HG02943 (cell line): ENCODE measurements around the gene HS3ST3A1.

Experiments used
- ATAC-seq: cut with Tn5 transposase; IDR thresholded peaks from one replicate; pipeline ENCODE4 v1.9.1; 2021; ENCODE audit warnings: mild to moderate bottlenecking, low read depth, moderate library complexity; ENCODE audit not compliant: unreplicated experiment

Gene HS3ST3A1

DNA sequence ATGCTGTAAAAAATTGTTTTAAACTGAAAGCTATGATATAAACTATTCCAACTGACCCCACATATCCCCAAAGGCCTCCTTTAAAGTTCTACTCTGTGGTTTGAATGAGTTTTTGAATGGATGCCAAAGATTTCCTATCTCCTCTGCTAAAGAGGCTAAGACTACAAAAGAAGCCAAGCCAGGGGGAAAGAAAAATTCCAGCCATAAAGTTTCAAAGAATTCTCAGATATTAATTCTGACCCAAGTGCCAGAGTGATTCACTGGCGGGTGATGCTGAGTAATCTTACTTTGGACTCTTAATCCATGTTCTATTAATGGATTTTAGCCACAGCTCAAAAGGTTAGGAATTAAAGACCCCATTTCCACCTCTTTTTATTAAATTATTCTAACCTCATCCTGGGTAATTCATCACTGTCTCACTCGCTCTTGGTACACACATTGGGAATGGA is 60.7 kb downstream of the HS3ST3A1 start:
- no peak for ATAC-seq

DNA sequence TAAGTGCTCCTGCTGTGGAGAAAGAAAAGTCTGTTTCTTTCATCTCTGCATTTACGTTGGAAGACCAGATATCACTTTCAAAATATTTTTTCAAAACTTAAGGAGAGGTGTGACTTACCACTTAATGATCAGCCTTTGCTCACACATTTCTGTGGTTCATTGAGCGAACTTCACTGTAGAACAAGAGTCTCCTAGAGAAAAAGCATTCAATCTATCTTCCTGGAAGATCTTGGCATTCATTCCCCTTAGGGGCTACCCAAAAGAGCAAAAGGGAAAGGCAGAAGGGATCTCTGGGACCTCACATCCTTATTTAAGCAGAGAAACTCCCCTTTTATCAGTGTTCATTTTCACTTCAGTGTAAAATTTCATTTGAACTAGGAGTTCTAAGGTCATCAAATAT is 61.2 kb downstream of the HS3ST3A1 start:
- ATAC-seq = no peak

DNA sequence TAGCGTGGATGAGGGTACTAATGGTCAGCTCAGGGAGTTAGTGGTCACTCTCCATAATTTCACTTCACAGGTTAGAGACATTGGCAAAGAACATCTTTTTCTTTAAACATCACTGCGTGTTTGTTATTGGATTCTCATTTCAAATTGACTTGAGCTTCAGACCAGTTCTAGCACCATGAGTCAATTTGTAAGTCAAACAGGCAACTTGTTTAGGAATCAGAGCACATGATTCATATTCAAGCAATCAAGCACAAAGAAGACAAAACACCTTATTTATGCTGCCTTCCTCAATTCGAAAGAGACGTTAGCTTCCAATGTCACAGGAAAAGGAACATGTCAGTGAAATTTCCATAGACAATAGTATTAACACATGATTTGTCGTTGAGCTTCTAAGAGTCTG is 62.3 kb downstream of the HS3ST3A1 start:
- ATAC-seq = no peak

DNA sequence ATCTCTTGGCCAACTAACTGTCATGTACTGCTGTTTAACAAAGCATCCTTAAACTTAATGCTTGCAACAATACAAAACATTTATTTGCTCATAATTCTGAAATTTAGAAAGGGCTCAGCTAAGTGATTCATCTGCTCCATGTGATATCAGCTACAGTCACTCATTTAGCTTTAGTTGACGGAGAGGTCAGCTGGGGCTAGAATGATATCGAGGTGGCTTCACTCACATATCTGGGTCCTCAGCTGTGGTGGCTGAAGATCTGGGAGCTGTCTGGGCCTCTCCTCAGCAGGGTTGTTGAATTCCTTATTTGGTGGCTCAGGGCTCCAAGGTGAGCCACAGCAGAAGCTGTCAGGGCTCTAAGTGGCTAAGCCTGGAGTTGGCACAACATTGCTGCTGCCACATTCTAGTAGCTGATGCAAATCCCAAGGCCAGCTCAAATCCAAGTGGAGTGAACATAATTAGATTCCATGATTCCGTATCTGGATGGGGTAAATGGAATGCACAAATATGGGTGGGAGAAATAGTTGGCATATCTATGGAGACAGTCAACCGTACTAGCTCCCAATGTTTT is 62.8 kb downstream of the HS3ST3A1 start:
- no peak for ATAC-seq

DNA sequence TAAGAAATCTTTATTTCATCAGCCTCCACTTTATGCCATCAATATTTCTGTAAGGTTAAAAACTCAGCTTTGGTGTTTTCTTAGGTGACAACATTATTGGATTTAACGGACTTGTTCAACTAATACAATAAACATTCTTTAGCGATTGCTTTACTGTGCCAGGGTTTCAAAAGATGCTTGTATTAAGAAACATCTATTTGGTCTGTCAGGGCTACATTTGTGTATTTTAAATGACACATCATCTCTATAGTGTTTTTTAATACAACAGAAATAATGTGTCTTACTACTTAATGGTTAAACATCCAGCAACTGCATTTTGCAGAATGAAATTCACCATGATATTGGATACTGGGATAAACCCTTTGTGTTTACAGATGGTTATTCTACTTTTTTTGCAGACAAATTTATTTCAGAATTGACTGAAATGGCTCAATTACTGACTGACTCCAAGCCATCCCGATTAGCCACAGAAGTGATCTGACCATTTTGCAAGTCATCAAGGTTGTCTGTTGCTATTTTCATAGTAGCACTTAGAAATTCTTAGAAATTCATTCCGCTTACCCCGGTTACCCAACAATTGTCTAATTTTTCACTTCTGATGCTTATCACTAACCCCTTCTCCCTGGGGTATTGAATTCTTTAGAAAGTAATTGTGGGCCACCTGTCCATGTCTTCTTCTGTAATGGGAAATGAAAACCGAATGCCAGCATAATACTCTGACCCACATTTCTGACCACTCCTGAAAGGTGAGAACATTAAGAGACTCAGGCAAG is 63.7 kb downstream of the HS3ST3A1 start:
- no peak for ATAC-seq

DNA sequence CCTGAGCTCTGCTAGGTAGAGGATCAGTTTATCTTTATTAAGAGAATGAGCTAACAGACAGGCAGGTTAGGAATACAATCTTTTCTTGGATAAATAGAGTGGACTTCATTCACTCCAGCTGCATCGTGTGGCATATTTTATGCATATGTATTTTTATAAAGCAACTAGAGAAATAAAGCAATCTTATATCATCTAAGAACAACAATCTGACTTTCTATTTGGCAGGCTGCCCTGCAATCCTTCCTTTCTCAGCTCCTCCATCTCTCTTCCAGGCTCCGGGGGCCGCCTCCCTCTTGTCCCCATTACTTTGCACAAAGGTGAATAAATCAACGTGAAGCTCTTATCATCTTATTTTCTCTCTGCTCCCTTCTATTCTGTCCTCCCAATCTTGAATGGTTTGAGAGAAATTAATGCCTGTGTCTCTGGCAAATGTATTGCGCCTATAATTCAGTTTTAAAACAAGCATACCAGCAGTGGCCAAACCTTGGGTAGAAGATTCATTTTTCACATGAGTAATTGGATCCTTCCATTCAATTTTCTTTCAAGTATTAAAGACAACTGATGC is 64.5 kb downstream of the HS3ST3A1 start:
- no peak for ATAC-seq

DNA sequence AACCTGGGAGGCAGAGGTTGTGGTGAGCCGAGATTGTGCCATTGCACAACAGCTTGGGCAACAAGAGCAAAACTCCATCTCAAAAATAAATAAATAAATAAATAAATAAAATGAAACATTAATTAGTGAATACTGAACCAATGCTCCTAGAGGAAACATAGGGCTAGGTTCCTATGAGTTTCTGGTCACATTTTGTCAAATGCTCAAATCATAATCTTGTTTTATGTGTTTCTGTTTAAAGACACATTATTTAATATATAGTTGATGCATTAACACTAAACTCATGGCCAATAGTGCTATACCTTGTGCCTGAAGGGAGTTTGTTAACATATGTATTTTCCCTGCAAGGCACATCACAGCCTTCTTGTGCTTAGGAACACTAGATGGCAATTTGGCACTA is 66.8 kb downstream of the HS3ST3A1 start:
- ATAC-seq = no peak

DNA sequence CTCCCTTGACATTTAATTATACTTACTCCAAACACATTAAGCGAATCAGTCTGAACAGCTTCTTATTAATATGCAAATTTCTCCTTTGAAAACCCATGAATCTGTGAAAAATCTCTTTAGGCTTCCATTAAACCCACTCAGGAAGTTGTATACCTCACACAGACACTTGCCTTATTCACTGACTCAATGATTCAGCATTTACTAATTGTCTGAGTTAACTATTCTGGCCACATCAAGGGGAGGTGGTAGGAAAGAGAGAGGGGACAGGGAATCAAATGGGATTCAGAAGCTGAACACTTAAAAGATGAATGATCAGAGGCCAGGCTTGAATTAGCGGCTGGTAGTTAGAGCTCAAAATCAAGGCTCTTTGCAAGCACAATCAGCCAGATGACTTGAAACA is 70.0 kb downstream of the HS3ST3A1 start:
- no peak for ATAC-seq

DNA sequence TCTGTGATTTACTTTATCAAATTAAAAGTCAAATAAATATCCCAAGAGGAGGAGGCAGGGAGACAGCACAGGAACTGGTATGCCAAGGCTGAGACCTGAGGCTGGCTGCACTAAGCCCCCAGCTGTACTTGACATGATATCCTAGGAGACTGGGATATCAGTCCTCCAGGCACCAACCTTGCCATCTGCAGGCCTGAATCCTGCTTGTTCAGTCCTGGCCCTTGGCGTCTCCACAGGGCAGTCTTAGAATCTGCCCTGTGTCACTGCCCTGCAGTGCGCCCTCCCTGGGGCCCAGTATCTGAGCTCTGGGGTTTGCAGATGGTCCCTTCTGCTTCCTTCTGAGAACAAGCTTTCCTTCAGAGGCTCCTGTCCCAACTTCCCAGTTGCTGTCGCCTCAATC is 75.9 kb downstream of the HS3ST3A1 start:
- ATAC-seq = no peak

DNA sequence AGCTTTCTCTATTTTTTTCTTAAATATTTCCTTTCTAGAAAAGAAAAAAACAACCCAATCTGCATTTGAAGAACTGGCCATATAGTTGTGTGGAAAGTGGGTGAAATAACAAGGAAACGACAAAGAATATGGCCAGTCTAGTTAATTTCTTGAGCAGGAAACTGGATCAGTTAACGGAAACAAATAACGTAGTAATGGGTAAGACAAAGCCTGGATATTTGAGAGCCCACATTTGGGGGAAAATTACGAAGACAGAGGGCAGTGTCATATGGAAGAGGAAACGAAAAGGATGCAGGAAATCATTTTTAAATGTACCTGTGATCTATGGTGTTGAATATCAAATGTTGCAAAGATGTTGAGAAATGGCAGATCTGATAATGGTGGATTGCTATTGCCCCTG is 78.6 kb downstream of the HS3ST3A1 start:
- no peak for ATAC-seq

DNA sequence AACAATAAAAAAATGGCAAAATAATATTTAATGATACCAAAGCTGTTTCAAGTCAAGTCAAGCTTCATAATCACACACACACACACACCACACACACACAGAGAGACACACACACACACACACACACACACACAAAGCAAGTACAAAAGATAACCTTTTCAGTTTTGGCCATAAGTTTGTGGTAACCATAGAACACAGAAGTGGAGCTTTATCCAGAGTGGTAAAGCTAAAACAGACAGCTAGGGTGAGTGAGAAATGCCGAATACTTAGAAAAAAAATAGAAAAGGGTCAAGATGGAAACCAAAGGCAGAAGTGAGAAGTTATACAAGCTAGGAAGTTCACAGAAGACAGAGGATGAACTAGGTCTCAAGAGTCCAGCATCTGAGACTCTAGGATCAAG is 79.0 kb downstream of the HS3ST3A1 start:
- ATAC-seq = no peak

DNA sequence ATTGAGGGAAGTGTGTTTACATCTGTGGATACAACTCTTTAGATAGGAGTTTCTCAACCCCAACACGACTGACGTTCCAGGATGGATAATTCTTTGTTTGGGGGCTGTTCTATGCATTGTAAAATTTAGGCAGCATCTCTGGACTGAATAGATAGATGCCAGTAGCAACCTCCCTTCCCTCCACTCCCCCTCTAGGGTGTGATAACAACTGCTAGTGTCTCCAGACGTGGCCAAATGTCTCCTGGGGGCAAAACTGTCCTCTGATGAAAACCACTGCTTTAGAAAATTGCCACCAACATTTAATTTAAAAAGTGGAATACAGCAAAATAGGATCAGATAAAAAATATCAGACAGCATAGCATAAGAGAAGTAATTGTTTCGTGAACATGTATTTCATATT is 79.9 kb downstream of the HS3ST3A1 start:
- no peak for ATAC-seq

DNA sequence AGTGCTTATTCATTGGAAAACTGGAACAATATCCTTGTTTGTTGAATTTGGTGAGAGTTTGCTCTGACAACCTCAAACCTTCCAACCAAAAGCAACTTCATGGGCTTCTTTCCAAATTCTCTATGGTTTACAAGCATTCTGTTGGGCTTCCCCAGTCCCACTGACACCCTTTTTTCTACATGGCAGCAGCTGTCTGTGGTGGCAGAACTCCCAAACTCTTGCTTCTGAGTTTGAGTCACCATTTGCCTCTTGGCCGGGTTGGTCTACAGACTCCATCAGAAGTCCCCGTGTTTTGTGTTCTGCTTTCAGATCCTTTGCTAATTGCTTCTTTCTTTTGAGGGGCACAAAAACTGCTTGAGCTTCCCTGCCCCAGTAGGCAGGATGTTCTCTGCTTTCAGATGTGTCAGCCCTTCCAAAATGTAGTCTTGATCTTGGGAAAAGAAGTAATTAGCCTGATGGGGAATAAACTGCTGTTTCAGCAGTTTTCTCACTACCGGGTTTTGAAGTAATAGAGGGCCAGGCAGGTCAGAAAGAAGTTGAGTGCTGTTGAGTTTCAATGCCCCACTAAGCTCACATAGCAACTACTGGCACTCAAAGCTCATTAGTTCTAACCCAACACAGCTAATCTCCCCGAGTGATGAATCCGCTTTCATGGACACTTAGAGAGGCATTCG is 80.7 kb downstream of the HS3ST3A1 start:
- ATAC-seq = no peak

DNA sequence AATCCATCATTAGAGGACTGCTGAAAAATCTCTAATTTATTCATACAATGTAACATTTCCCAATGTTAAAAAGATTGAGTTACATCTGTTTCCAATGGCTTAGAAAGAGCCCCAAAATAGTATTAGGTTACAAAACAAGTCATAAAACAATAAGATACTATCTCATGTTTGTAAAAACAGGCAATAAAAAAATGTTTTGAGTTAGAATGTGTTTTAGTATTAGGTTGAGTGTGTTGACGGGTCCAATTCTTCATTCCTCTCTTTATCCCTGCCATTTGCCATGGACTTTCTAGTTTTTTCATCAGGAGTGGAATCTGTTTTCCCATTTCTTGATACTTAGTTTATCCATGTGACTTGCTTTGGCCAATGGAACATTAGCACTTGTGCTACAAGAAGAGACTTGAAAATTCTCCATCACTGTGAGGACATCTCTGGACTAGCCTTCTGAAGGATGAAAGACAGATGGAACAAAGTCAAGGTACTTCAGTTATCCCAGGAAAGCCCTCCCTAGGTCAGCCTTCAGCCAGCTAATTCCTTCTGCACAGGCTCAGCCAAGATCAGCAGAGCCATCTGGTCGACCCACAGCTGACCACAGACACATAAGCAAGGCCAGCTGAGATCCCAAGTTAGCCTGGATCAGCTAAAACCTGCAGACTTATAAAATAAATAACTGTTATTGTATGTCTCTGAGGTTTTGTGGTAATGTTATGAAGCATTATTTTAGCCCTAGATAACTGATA is 83.3 kb downstream of the HS3ST3A1 start:
- no peak for ATAC-seq

DNA sequence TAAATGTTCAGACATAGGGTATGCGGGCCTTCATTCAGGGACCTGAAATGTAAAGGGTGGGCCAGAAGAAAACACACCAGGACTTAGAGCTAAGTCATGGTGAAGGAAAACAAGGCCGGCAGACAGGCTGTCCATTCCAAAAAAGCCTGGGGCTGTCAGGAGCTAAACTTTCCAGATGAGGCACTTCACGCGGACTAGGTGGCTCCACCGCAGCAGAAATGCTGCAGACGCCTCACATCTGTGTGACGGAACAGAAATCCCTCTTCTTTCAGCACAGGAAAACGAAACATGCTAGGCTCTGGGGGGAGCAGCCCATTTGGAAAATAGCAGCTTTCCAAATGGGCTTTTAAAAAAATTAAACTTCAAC is 88.7 kb downstream of the HS3ST3A1 start:
- no peak for ATAC-seq

DNA sequence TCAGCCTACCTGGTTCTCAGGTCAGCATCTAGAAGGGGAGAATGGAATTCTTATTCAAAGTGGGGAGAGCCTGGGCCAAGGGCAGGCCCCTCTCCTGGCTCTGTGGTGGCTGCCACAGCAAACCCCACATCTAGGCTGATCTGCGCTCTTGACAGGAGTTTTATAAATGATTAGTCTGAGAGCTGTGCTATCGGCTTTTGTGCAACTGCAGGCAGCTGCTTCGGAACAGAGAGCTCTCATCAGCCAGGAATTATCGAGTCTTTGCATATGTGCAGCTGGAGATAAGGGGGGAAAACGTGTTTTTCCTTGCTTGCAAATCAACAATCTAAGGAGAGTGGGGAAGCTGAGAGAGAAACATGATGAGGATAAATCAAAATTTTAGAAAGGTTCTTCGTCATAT is 91.7 kb downstream of the HS3ST3A1 start:
- no peak for ATAC-seq

DNA sequence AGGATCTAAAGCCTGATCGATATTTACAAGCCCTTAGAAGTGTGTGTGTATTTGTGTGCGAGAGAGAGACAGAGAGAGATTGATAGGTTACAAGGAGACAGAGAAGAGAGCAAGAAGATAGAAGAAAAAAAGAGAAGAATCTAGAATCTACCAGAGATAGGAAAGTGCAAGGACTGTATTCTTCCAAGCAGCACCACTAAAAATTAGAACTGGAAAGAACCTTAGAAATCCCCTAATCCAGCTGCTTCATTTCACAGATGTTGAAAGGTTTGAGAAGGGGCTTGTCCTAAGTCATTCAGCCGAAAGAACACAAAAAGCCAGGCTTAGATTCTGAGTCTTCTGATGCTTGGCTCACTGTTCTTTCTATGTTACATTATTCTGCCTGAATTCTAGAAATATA is 92.2 kb downstream of the HS3ST3A1 start:
- no peak for ATAC-seq

DNA sequence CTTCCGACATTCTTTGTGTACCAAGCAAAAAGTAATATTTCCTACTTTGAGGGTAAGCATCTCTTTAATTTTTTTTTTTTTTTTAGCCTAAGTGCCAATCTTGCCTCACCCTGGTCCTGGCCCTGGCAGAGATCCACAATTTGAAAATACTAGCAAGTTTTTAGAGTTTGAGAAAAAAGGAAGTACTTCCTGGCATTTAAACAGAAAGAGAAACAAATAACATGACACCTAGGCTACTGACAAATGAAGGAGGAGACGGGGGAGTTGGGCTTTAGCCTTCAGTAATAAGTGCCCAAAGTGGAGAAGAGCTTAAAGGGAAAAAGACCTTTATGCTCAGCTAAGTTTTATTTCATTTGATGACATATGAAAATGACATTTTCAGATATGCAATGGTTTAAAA is 92.8 kb downstream of the HS3ST3A1 start:
- no peak for ATAC-seq

DNA sequence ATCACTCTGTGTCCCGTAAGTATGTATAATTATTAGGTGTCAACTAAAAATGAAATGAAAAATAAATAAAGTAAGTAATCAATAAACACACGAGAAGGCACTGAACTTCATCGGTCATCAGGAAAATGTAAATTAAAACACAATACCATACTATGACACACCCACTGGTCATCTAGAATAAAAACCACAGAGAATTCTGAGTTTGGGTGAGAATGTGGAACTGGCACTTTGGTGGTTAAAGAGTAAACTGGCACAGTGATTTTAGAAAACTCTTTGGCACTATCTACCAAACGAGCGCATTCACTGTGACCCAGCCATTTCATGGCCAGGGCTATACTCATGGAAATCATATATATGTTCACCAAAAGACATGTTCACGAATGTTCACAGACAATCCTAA is 98.2 kb downstream of the HS3ST3A1 start:
- no peak for ATAC-seq

DNA sequence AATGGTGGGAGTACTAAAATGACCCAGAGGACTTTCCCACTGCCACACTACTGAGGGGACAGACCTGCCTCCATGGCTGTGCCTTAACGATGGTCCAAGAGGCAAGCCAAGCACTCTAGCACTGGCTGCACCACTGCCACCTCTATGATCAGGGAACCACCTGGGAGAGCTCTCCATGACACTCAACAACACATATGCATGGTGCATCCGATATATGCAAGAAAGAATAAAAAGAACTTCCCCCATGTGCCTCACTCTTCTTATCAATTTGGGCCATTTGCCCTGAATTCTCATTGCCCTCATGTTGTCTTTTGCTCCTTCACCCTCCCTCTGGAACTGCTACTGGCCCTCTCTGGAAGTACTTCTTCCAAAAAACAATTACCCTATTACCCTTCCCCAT is 99.5 kb downstream of the HS3ST3A1 start:
- ATAC-seq = no peak

DNA sequence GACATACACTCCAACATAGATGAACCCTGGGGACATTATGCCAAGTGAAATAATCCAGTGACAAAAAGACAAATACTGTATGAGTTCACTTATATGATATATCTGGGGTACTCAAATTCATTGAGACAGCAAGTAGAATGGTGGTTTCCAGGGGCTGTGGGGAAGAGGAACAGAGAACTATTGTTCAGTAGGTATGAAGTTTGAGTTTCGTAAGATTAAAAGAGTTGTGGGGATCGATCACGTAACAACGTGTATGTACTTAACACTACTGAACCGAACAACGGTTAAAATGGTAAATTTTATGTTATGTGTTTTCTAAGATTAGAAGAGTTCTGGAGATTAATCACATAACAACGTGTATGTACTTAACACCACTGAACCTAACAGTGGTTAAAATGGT is 100.8 kb downstream of the HS3ST3A1 start:
- no peak for ATAC-seq
